SW 1271 (cell line): ENCODE measurements around the gene F7.

Experiments used
- DNase-seq, 2 experiments: peaks; one replicate each; lab custom pipeline; 2025; lab: John Stamatoyannopoulos, UW

F7 gene

GRCh38 chr13:113118261-113119021 is 12.8 kb downstream of the F7 start:
- DNase-seq = no peak

GRCh38 chr13:113119166-113119821 is 13.7 kb downstream of the F7 start:
- DNase-seq = no peak

- no peak for DNase-seq
These were observed 14.2 kb downstream of the F7 start for GRCh38 chr13:113119822-113120189.

GRCh38 chr13:113120300-113121182 is 14.9 kb downstream of the F7 start:
- DNase-seq = no peak

GRCh38 chr13:113121183-113121927 is 15.8 kb downstream of the F7 start:
- no peak for DNase-seq

- DNase-seq = no peak
These were observed 16.4 kb downstream of the F7 start for GRCh38 chr13:113121928-113122471.

- DNase-seq = no peak
These were observed 17.1 kb downstream of the F7 start, which contains the start of gene F10 for GRCh38 chr13:113122550-113123225. TSS of gene F10 (plus strand) at chr13:113122799. CDS start at chr13:113122856, 57 bp downstream.

GRCh38 chr13:113123226-113124201 is 17.9 kb downstream of the F7 start:
- DNase-seq = no peak

- no peak for DNase-seq
These were observed 18.8 kb downstream of the F7 start for GRCh38 chr13:113124211-113124970.

- no peak for DNase-seq
These were observed 20.1 kb downstream of the F7 start for GRCh38 chr13:113125506-113126264.

GRCh38 chr13:113126265-113127150 is 20.9 kb downstream of the F7 start:
- no peak for DNase-seq

- no peak for DNase-seq
These were observed 23.9 kb downstream of the F7 start for GRCh38 chr13:113129480-113129879.

GRCh38 chr13:113129921-113130750 is 24.5 kb downstream of the F7 start:
- DNase-seq = no peak

- no peak for DNase-seq
These were observed 29.7 kb downstream of the F7 start for GRCh38 chr13:113135281-113135760.

- no peak for DNase-seq
These were observed 32.2 kb downstream of the F7 start for GRCh38 chr13:113137691-113138298.
